K562 (cell line): ENCODE measurements around the gene VENTX. TPM values are rescaled to one million over a fixed set of nuclear protein-coding genes. Genes with fewer than 3 reads are reported as not detected.

Experiments
- MTF1 ChIP-seq: fragments of 250-450 bp; sonication (Bioruptor Pico); IDR thresholded peaks from 2 replicates; pipeline ENCODE4 v1.9.0; 2021; ENCODE audit warnings: moderate library complexity, mild to moderate bottlenecking, inconsistent platforms, borderline replicate concordance
- polyA plus RNA-seq, 8 experiments: library from polyadenylated mRNA; depleted of rRNA in 4 of 8; stranded (reverse) in 5 of 8; unstranded in 3 of 8; fragments of >200 nt; fragmentation: Nextera tagmentation in 2 of 8; fragmentation: Illumina TruSeq in 1 of 8; extraction: Ambion mirVana in 2 of 8; extraction: Trizol in 1 of 8; gene quantifications; 2 replicates each; pipeline versions ENCODE4 v1.2.1 to v1.2.3, GENCODE V29; 2011 to 2014; ENCODE audit warnings: inconsistent platforms in 1 of 8, missing spikeins in 1 of 8
- total RNA-seq, 7 experiments: library from RNA; depleted of rRNA in 6 of 7; stranded (reverse); fragments of >200 nt in 6 of 7; fragmentation: Illumina TruSeq in 2 of 7; extraction: Trizol in 2 of 7; gene quantifications; 2 replicates each; pipeline versions ENCODE4 v1.2.1 to v1.2.3, GENCODE V29; 2011 to 2021; ENCODE audit warnings: low replicate concordance in 1 of 7
- TF ChIP-seq, protein P1 (sequence below): fragments of 450-650 bp; IDR thresholded peaks from 2 replicates; pipeline ENCODE4 v1.6.1; 2016; ENCODE audit warnings: low read depth
- TF ChIP-seq, protein P2 (sequence below): fragments of 450-650 bp; formaldehyde crosslinking; conservative IDR thresholded peaks from 2 replicates; pipeline ENCODE4 v1.4.0; 2022; ENCODE audit warnings: mild to moderate bottlenecking, missing genetic modification characterization

The VENTX gene
- total and polyA plus RNA-seq, 9 of the 15 experiments (the other 6 are each of a cell fraction or from before 2014, with no cell fraction given): 0.07 to 0.70 (median 0.20) TPM; not detected in 1

DNA sequence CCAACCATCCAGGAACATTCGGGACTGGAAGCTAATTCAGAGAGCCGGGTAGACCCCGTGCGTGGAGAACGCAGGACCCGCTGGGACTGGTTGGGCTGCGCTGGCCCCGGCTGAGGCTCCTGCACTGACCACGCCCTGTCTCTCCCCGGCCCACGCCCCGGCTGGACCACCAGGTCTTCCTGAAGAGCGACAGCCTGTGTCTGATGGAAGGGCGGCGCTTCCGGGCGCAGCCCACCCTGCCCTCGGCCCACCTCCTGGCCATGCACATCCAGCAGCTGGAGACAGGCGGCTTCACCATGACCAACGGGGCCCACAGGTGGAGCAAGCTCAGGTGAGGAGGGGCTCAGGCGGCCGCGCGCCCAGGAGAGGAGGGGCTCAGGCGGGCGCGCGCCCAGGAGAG is 17.9 kb upstream of the VENTX start (continued):
- TF ChIP-seq, protein P1, sequence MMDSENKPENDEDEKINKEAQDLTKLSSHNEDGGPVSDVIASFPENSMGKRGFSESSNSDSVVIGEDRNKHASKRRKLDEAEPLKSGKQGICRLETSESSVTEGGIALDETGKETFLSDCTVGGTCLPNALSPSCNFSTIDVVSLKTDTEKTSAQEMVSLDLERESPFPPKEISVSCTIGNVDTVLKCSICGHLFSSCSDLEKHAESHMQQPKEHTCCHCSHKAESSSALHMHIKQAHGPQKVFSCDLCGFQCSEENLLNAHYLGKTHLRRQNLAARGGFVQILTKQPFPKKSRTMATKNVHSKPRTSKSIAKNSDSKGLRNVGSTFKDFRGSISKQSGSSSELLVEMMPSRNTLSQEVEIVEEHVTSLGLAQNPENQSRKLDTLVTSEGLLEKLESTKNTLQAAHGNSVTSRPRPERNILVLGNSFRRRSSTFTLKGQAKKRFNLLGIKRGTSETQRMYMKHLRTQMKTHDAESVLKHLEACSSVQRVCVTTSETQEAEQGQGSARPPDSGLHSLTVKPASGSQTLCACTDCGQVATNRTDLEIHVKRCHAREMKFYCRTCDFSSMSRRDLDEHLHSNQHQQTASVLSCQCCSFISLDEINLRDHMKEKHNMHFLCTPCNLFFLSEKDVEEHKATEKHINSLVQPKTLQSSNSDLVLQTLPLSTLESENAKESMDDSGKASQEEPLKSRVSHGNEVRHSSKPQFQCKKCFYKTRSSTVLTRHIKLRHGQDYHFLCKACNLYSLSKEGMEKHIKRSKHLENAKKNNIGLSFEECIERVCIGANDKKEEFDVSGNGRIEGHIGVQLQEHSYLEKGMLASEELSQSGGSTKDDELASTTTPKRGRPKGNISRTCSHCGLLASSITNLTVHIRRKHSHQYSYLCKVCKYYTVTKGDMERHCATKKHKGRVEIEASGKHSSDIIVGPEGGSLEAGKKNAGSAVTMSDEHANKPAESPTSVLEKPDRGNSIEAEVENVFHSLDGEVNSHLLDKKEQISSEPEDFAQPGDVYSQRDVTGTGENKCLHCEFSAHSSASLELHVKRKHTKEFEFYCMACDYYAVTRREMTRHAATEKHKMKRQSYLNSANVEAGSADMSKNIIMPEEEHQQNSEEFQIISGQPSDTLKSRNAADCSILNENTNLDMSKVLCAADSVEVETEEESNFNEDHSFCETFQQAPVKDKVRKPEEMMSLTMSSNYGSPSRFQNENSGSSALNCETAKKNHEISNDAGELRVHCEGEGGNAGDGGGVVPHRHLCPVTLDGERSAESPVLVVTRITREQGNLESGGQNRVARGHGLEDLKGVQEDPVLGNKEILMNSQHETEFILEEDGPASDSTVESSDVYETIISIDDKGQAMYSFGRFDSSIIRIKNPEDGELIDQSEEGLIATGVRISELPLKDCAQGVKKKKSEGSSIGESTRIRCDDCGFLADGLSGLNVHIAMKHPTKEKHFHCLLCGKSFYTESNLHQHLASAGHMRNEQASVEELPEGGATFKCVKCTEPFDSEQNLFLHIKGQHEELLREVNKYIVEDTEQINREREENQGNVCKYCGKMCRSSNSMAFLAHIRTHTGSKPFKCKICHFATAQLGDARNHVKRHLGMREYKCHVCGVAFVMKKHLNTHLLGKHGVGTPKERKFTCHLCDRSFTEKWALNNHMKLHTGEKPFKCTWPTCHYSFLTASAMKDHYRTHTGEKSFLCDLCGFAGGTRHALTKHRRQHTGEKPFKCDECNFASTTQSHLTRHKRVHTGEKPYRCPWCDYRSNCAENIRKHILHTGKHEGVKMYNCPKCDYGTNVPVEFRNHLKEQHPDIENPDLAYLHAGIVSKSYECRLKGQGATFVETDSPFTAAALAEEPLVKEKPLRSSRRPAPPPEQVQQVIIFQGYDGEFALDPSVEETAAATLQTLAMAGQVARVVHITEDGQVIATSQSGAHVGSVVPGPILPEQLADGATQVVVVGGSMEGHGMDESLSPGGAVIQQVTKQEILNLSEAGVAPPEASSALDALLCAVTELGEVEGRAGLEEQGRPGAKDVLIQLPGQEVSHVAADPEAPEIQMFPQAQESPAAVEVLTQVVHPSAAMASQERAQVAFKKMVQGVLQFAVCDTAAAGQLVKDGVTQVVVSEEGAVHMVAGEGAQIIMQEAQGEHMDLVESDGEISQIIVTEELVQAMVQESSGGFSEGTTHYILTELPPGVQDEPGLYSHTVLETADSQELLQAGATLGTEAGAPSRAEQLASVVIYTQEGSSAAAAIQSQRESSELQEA: no peak
- no peak for TF ChIP-seq MTF1
- TF ChIP-seq, protein P2, sequence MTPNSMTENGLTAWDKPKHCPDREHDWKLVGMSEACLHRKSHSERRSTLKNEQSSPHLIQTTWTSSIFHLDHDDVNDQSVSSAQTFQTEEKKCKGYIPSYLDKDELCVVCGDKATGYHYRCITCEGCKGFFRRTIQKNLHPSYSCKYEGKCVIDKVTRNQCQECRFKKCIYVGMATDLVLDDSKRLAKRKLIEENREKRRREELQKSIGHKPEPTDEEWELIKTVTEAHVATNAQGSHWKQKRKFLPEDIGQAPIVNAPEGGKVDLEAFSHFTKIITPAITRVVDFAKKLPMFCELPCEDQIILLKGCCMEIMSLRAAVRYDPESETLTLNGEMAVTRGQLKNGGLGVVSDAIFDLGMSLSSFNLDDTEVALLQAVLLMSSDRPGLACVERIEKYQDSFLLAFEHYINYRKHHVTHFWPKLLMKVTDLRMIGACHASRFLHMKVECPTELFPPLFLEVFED (CRISPR knock-in tag): no peak
